A673 (cell line): Measurements from ENCODE around the gene CAB39. TPM values are rescaled to one million over a fixed set of nuclear protein-coding genes. Genes with fewer than 3 reads are reported as not detected.
"Not testable (repeated sequence)": the region's sequence is repeated elsewhere in the genome, so short reads cannot be mapped to it uniquely, and the experiment has no call there.

Experiments used
- BruUV-seq: library from RNA; stranded (reverse); fragments of 400-500 nt; replicated peaks from 2 replicates; lab custom pipeline; 2021; lab: Mats Ljungman, UMichigan
- CTCF ChIA-PET: fragments of 300-600 bp; sonication (Branson Sonifier 250); formaldehyde crosslinking; loops from one replicate; lab custom pipeline; 2022; ENCODE audit warnings: antibody characterized with exemption; lab: Charles Lee
- POLR2A ChIA-PET: fragments of 300-600 bp; sonication (Branson Sonifier 250); formaldehyde crosslinking; loops from one replicate; lab custom pipeline; 2022; ENCODE audit warnings: antibody characterized with exemption; ENCODE audit not compliant: low non-redundant PET; lab: Charles Lee
- DNase-seq: peaks from one replicate; pipeline ENCODE4 v3.0.0-alpha.2; 2015; ENCODE audit warnings: low spot score
- H3K27ac ChIP-seq: fragments of 200-600 bp; sonication (generic); 2 replicates; pipeline ENCODE4 v1.5.1; 2016; ENCODE audit warnings: mixed run types, low read depth, mild to moderate bottlenecking, mixed read lengths, antibody characterized with exemption, low read length; ENCODE audit not compliant: poor library complexity, severe bottlenecking
- H3K27me3 ChIP-seq: fragments of 200-600 bp; sonication (generic); replicated peaks from 2 replicates; pipeline ENCODE4 v1.6.1; 2017; ENCODE audit warnings: mixed run types, low read depth, mild to moderate bottlenecking, mixed read lengths, antibody characterized with exemption, low read length; ENCODE audit not compliant: insufficient read depth, poor library complexity
- H3K36me3 ChIP-seq: fragments of 200-600 bp; sonication (generic); 2 replicates; pipeline ENCODE4 v1.6.1; 2016; ENCODE audit warnings: mixed run types, mild to moderate bottlenecking, mixed read lengths, antibody characterized with exemption, low read length; ENCODE audit not compliant: insufficient read depth, poor library complexity, severe bottlenecking
- H3K4me1 ChIP-seq: fragments of 200-600 bp; sonication (generic); 2 replicates; pipeline ENCODE4 v1.6.1; 2017; ENCODE audit warnings: mixed run types, mild to moderate bottlenecking, mixed read lengths, antibody characterized with exemption, low read length; ENCODE audit not compliant: insufficient read depth, poor library complexity, severe bottlenecking
- H3K4me3 ChIP-seq: fragments of 200-600 bp; sonication (generic); 2 replicates; pipeline ENCODE4 v1.5.1; 2016; ENCODE audit warnings: low read depth, mixed run types, mild to moderate bottlenecking, mixed read lengths, low read length; ENCODE audit not compliant: poor library complexity, severe bottlenecking
- H3K9me3 ChIP-seq: fragments of 200-600 bp; sonication (generic); 2 replicates; pipeline ENCODE4 v1.6.1; 2016; ENCODE audit warnings: mixed run types, low read depth, mild to moderate bottlenecking, mixed read lengths, antibody characterized with exemption, low read length; ENCODE audit not compliant: poor library complexity, severe bottlenecking
- EZH2 ChIP-seq: fragments of 200-600 bp; sonication (generic); IDR thresholded peaks from 2 replicates; pipeline ENCODE4 v1.6.1; 2017; ENCODE audit warnings: borderline replicate concordance, low read depth, mild to moderate bottlenecking, mixed read lengths, antibody characterized with exemption, low read length; ENCODE audit not compliant: poor library complexity, severe bottlenecking
- intact Hi-C: fragments of 100-400 bp; cut with micrococcal nuclease; formaldehyde crosslinking; loops from one replicate; pipeline ENCODE4 v1.10.0; 2022; ENCODE audit not compliant: unreplicated experiment
- total RNA-seq: library from RNA; stranded (reverse); gene quantifications from 2 replicates; pipeline ENCODE4 v1.2.3, GENCODE V29; 2021
- TF ChIP-seq, protein P1 (sequence below): fragments of 300-800, 200-600 bp; sonication (generic); conservative IDR thresholded peaks from 2 replicates; pipeline ENCODE4 v1.5.1; 2017; ENCODE audit warnings: low read depth, mild to moderate bottlenecking, antibody characterized with exemption, low read length, moderate library complexity, mixed read lengths

The CAB39 gene
- total RNA-seq, 1 experiment from 2014 or later, result 58.2 TPM

DNA sequence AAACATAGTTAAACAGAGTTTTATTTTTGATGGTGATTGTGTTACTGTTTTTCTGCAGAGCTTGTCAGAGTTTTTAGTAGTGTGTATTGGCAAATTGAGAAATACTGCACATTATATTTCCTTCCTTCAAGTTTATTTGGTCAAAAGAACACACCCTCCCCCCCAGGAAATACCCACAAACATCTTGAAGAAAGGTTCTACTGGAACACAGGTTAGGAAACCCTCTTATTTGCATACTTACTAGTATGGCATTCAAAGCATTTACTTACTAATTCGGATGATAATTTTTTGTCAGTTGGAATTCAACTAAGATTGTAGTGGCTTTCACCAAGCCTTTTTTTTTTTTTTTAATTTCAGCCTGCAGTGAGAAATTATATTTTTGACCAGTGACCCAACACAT, 9.1 kb downstream of the CAB39 start:
- DNase-seq, result no peak
- intact Hi-C loops, result no loop called here
- Histone ChIP-seq H3K4me3 (no peak overlapping the region), H3K27ac (no peak overlapping the region), H3K9me3 (no peaks in the 10 kb centered on the region), H3K27me3 (no peaks in the 10 kb centered on the region), H3K36me3 (peaks cover 5% of the 10 kb centered on the region), H3K4me1 (no peaks in the 10 kb centered on the region)
- CTCF ChIA-PET, result no interaction called here
- no TSS peak for BruUV-seq
- TF ChIP-seq EZH2, result no peak
- TF ChIP-seq, protein P1, sequence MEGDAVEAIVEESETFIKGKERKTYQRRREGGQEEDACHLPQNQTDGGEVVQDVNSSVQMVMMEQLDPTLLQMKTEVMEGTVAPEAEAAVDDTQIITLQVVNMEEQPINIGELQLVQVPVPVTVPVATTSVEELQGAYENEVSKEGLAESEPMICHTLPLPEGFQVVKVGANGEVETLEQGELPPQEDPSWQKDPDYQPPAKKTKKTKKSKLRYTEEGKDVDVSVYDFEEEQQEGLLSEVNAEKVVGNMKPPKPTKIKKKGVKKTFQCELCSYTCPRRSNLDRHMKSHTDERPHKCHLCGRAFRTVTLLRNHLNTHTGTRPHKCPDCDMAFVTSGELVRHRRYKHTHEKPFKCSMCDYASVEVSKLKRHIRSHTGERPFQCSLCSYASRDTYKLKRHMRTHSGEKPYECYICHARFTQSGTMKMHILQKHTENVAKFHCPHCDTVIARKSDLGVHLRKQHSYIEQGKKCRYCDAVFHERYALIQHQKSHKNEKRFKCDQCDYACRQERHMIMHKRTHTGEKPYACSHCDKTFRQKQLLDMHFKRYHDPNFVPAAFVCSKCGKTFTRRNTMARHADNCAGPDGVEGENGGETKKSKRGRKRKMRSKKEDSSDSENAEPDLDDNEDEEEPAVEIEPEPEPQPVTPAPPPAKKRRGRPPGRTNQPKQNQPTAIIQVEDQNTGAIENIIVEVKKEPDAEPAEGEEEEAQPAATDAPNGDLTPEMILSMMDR, result no peak
- POLR2A ChIA-PET, result no interaction called here

DNA sequence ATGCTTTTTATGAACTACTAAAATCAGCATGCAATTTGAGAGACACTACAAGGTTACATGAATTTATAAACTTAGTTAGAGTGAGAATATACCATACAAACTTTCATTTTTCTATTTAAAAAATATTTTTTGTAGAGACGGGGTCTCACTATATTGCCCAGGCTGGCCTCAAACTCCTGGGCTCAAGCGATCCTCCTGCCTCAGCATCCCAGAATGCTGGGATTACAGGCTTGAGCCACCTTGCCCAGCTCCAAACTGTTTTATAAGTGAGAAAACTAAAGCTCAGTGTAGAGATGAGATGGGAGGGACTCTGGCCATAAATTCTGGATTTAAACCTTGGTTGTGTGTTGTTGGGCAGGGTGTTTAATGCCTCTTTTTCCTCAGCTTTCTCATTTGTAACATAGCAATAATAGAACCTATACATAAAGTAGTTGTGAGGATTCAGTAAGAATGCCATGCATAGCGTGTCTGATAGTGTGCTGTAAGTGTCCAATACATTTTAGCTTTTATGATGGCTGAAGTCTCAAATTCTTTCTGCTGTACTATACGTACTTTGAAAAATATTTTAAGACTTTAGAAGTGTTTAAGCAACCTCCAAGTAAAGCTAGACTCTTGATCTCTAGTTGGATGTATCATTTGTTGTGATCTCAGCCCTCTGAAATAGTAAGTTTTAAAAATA, 9.7 kb downstream of the CAB39 start:
- BruUV-seq, result no TSS peak

DNA sequence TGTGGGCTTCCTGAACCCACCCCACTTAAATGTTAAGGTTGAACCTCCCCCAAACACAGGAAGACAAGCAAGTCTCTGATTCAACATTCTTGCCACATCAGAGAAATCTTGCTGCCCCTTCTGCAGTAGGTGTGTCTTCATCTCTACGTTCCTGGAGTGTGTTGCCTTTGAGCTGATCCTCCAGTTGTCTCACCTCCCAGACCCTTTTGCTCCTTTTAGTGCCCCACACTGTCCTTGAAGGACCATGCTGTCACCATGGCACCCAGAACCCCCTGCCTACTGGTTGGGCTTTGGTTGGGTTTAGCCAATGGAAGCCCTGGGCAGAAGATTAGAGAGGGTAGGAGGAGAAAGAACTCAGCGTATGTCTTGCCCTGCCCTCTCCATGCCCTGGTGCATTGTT, 10.7 kb downstream of the CAB39 start:
- CTCF ChIA-PET, result no interaction called here

More for the DNA sequence above, 9.7 kb downstream of the CAB39 start:
- no peak for DNase-seq
- ChIA-PET CTCF (no interaction called here), POLR2A (no interaction called here)
- H3K9me3 ChIP-seq, result no peaks in the 10 kb centered on the region
- peaks cover 5% of the 10 kb centered on the region for H3K36me3 ChIP-seq
- no peak overlapping the region for H3K27ac ChIP-seq
- H3K4me1 ChIP-seq, result no peaks in the 10 kb centered on the region
- no peak overlapping the region for H3K4me3 ChIP-seq
- no peak for TF ChIP-seq EZH2
- TF ChIP-seq, protein P1, result no peak
- intact Hi-C loops, result no loop called here
- no peaks in the 10 kb centered on the region for H3K27me3 ChIP-seq

DNA sequence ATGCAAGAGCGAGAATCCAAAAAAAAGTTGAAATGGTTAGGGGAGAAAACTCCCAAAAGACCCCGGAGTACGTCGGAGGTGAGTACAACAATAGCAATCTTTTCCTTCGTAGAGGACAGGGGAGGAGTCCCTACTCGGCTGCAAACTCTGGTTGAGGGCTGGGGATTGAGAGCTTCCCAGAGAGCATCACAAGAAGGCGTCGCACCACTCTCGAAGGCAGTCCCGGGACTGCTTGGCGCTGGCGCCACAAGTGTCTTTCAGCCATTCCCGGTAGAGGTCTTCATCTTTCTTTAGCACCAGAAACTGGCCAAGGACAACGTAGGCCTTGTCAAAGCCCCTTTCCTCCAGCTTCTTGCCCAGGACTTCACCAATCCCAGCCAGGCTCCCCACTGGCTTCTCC, 12.3 kb downstream of the CAB39 start:
- H3K4me1 ChIP-seq, intact Hi-C loops, DNase-seq, CTCF ChIA-PET, POLR2A ChIA-PET, H3K36me3 ChIP-seq, H3K27ac ChIP-seq, H3K27me3 ChIP-seq, H3K4me3 ChIP-seq, H3K9me3 ChIP-seq, BruUV-seq: not testable (repeated sequence)

More for the DNA sequence above, 10.7 kb downstream of the CAB39 start:
- H3K4me1 ChIP-seq, result no peaks in the 10 kb centered on the region
- H3K9me3 ChIP-seq, result no peaks in the 10 kb centered on the region
- TF ChIP-seq EZH2, result no peak
- TF ChIP-seq, protein P1, result no peak
- POLR2A ChIA-PET, result no interaction called here
- H3K4me3 ChIP-seq, result no peak overlapping the region
- BruUV-seq, result no TSS peak
- no peaks in the 10 kb centered on the region for H3K27me3 ChIP-seq
- intact Hi-C loops, result no loop called here
- H3K27ac ChIP-seq, result no peak overlapping the region
- peaks cover 5% of the 10 kb centered on the region for H3K36me3 ChIP-seq
- no peak for DNase-seq
